NCI-H1092 treated with DMSO at 0.1 percent for 48 hours (cell line): ENCODE data around the gene FHIT.
"Not testable (repeated sequence)": the region's sequence is repeated elsewhere in the genome, so short reads cannot be mapped to it uniquely, and the experiment has no call there.

ENCODE experiments used
- DNase-seq: peaks from one replicate; lab custom pipeline; 2025; lab: John Stamatoyannopoulos, UW

FHIT gene

GRCh38 chr3:61226166-61226686 lies 25.0 kb downstream of the FHIT start:
- no peak for DNase-seq

DNA sequence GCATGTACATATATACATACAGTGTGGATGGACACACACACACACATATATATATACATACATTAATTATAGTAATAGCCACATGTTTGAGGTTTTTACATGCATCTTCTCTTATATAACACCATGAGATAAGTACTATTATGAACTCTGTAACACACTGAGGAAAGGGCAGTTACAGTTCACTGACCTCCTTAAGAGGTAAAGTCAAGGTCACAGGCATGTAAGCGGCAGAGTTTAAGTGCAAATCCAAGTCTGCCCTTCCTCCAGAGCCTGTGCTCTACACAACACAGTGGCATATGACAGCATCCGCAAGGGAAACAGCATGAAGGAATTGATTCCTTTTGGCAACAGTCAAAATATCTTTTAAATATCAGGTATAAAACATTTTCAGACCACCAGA lies 26.4 kb downstream of the FHIT start:
- no peak for DNase-seq

DNA sequence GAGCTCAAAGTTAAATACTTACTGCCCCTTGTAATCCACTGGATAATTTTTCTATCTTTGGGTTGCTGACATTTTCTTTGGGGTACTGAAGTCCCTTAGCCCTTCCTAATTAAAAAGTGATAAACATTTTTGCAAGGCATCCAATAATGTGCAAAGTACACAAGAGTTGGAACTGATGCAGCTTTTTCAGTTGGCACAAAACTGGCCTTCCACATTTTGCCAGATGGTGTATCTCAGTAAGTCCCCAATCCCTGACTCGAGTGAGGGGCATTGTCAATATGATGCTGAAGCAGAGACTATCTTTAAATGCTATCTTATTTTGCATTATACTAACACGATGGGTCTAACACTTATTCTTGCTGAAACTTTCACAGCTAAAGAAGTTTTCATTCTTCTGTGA lies 27.8 kb downstream of the FHIT start:
- no peak for DNase-seq

GRCh38 chr3:61222467-61222866 lies 28.8 kb downstream of the FHIT start:
- no peak for DNase-seq

GRCh38 chr3:61221759-61222362 lies 29.4 kb downstream of the FHIT start:
- DNase-seq: no peak

- DNase-seq: no peak
Measured at GRCh38 chr3:61218504-61218903, 32.7 kb downstream of the FHIT start.

DNA sequence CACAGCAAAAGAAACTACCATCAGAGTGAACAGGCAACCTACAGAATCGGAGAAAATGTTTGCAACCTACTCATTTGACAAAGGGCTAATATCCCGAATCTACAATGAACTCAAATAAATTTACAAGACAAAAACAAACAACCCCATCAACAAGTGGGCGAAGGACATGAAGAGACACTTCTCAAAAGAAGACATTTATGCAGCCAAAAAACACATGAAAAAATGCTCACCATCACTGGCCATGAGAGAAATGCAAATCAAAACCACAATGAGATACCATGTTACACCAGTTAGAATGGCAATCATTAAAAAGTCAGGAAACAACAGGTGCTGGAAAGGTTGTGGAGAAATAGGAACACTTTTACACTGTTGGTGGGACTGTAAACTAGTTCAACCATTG lies 35.1 kb downstream of the FHIT start:
- not testable (repeated sequence) for DNase-seq

DNA sequence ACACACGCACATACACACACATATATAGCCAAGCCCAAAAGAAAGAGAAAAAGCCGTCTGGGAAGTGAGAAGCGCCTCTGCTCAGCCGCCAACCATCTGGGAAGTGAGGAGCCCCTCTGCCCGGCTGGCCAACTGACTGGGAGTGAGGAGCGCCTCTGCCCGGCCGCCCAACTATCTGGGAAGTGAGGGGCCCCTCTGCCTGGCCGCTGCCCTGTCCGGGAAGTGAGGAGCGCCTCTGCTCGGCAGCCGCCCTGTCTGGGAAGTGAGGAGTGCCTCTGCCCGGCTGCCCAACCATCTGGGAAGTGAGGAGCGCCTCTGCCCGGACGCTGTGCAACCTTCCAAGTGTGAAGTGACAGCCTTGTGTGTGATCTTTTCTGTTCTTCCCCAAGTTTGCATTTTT lies 49.2 kb downstream of the FHIT start:
- DNase-seq: no peak

DNA sequence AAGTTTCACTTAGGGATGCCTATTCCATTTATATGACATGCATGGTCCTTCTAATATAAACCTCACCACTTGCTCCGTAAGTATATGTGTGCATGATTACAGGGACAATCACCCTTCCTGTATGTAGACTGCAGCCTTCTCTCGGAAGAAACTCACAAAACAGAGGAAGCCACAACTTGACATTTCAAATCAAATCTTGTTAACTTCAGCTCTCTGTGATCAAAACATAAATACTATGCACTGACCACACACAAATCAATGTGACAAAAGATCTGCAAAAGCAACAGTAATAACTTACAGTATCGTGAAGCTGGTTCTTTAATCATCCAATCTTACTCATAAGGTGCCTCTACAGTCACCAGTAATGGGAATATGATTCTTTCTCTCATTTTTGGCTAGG lies 50.2 kb downstream of the FHIT start:
- DNase-seq: no peak

DNA sequence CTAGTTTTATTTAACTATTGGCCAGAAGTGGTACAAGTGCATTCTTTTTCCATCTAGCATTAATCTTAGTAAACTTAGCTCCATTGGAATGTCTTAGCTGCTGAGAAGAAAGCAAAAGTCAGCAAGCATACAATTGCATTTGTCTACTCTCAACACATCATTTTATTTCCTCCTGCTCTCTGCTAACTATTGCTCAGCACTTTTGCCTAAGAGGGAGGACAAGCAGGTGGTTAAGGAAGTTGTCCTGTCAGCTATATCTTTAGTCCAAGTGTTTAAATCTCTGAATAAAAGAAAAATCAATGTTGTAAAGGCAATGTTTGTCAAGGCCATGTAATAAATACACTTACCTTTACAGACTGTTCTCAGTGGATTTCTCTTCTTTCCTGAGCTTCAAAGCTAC lies 51.0 kb downstream of the FHIT start:
- no peak for DNase-seq

- no peak for DNase-seq
Measured at GRCh38 chr3:61199843-61200242, 51.4 kb downstream of the FHIT start.

- DNase-seq: no peak
Measured at GRCh38 chr3:61194892-61195538, 56.2 kb downstream of the FHIT start.

DNA sequence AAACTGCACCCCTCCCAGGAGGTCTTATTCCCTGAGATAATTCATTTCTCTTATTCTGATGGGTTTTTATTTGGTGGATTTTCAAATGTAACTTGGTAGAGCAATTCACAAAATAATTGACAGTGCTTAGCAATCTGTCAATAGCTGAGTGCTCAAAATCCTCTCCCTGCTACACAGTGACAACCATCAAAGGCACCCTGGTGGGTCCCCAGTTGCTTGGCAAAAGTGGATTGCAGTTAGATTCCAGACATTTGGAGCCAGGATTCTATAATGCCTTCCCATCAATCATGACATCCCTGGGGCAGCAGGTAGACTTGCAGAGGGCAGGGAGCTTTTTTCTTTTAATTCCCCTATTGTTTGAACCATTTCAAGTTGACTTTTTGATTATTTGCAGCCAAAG lies 59.0 kb downstream of the FHIT start:
- no peak for DNase-seq

- not testable (repeated sequence) for DNase-seq
Measured at GRCh38 chr3:61190205-61190604, 61.0 kb downstream of the FHIT start.

DNA sequence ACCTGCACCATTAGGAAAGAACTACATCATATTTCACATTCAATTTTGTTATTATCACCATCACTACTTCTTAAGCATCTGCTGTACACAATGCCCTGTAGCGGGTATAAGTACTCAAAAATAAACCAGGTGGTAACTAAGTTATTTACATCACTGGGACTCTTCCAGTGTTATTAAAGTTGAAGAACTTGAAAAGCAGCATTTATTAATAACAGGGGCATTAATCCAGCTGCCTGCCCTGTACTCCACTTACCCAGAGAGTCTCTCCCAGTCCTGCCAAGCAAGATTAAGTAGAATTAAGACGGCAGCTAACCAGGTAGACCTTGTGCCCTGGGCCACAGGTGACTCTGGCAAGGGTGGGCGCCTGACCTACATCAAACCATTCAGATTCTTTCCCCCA lies 65.2 kb downstream of the FHIT start:
- no peak for DNase-seq

- DNase-seq: no peak
Measured at GRCh38 chr3:61184956-61185355, 66.3 kb downstream of the FHIT start.

DNA sequence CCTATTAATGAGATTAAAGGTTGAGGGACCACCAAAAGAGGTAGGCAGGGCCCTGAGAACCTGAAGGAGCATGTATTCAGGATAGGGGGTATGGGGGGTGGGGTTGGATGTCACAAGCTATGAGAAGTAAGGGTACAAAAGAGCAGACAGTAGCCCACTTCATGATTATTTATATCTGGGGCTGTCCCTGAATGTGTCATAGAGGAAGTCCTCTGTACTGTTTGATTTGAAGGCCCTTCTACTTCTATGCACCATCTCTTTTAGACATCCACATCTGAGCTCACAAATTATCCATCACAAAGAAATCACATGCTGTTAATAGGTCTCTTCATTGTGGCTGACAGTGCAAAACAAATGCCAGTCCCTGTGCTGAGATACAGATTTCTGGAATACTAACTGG lies 68.6 kb downstream of the FHIT start:
- no peak for DNase-seq

DNA sequence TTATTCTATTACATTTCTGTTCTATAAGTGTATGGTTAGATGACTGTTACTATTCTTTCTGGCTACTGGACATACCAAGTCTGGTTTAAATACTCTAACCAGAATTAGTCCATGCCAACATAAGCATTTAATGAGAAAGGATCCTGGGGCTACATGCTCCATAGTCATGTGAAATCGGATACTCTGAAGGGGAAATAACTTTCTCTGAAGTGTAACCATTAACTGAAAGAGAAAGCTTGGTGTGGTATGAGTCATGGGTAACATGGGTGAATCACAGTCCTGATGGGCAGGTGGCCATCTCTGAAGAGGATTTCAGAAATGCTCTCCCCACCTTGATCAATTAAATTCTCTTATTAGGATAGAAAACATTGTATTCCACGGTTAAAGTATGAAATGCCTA lies 69.4 kb downstream of the FHIT start:
- no peak for DNase-seq

GRCh38 chr3:61180206-61180605 lies 71.0 kb downstream of the FHIT start:
- DNase-seq: no peak

GRCh38 chr3:61178167-61178566 lies 73.1 kb downstream of the FHIT start:
- DNase-seq: no peak

DNA sequence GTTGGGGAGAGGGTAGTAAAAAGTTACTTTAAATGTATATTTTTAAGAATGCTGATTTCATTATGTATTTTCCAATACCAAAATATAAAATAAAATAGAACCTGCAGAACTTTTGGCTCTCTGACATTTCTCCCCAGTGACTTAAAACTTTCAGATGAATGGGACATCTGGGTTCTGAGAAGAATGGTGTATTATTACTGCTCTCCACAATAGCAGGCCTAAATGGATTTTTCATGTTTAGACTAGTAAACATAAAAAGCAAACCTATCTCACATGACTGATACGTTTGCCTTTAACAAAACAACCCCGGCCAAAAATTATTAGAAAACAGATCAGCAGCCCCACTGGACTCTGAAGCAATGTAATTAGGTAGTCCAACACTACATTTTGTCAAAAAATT lies 73.8 kb downstream of the FHIT start:
- no peak for DNase-seq

- DNase-seq: no peak
Measured at GRCh38 chr3:61173676-61174075, 77.6 kb downstream of the FHIT start.

- no peak for DNase-seq
Measured at GRCh38 chr3:61172684-61173083, 78.6 kb downstream of the FHIT start.

GRCh38 chr3:61172203-61172602 lies 79.0 kb downstream of the FHIT start:
- DNase-seq: no peak
